Left lung (tissue), 10 donors: ENCODE data around the gene BMPR1A. TPM values are rescaled to one million over a fixed set of nuclear protein-coding genes. Genes with fewer than 3 reads are reported as not detected.
A peak's percentile ranks its signal among the peaks of the same experiment; 100 is the strongest.

Experiments used
- ATAC-seq: fragments of 200-7000 bp; cut with Tn5 transposase; one replicate; pipeline ENCODE4 v1.9.1; 2020; ENCODE audit warnings: moderate library complexity
- DNase-seq, 4 donors: peaks; one replicate each; pipeline ENCODE4 v3.0.0-alpha.2; 2013 to 2020
- H3K27ac ChIP-seq, 2 donors: fragments of 200-600 bp; sonication (generic) in 1 of 2; one replicate each; pipeline versions ENCODE4 v1.5.0 to v1.8.0; 2020 to 2021
- H3K27me3 ChIP-seq, 2 donors: fragments of 200-600 bp; sonication (generic) in 1 of 2; one replicate each; pipeline versions ENCODE4 v1.5.0 to v1.8.0; 2020 to 2021
- H3K36me3 ChIP-seq, 2 donors: fragments of 200-600 bp; sonication (generic) in 1 of 2; one replicate each; pipeline versions ENCODE4 v1.5.0 to v1.8.0; 2020 to 2021
- H3K4me1 ChIP-seq, 2 donors: fragments of 200-600 bp; one replicate each; pipeline ENCODE4 v1.8.0; 2021
- H3K4me3 ChIP-seq, 2 donors: fragments of 200-600 bp; sonication (generic) in 1 of 2; one replicate each; pipeline versions ENCODE4 v1.5.0 to v1.8.0; 2020 to 2021; ENCODE audit warnings: mild to moderate bottlenecking in 1 of 2
- H3K9me3 ChIP-seq, 2 donors: fragments of 200-600 bp; sonication (generic) in 1 of 2; one replicate each; pipeline versions ENCODE4 v1.5.0 to v1.8.0; 2020 to 2021
- intact Hi-C, 2 donors: fragments of 100-400 bp; cut with DNase I; formaldehyde crosslinking; loops; one replicate each; pipeline versions ENCODE4 v1.11.2 to v1.14.2; 2022
- polyA plus RNA-seq, 6 donors: library from polyadenylated mRNA; unstranded; fragments of 120-200 nt; gene quantifications; one replicate each; pipeline ENCODE4 v1.2.1, GENCODE V29; 2013; ENCODE audit not compliant: insufficient read length in 6 of 6
- total RNA-seq, 2 donors: library from RNA; stranded (reverse); fragmentation: NEBNext Ultra II Directional; extraction: Animal tissue kit (Norgen Biotek cat#: 25700); gene quantifications; one replicate each; pipeline ENCODE4 v1.2.1, GENCODE V29; 2021
- TF ChIP-seq, protein P1 (sequence below), 2 donors: fragments of 200-600 bp; sonication (generic) in 1 of 2; IDR thresholded peaks; one replicate each; pipeline versions ENCODE4 v1.5.0 to v1.8.0; 2021; ENCODE audit warnings: antibody characterized with exemption in 2 of 2
- donor health status: DM: no; HTN: yes; CAD: no.
- donor health status: DM: no; HTN: no; CAD: no.

The BMPR1A gene
- total and polyA plus RNA-seq, 8 donors: 33.4 to 87.2 (median 72.9) TPM

DNA sequence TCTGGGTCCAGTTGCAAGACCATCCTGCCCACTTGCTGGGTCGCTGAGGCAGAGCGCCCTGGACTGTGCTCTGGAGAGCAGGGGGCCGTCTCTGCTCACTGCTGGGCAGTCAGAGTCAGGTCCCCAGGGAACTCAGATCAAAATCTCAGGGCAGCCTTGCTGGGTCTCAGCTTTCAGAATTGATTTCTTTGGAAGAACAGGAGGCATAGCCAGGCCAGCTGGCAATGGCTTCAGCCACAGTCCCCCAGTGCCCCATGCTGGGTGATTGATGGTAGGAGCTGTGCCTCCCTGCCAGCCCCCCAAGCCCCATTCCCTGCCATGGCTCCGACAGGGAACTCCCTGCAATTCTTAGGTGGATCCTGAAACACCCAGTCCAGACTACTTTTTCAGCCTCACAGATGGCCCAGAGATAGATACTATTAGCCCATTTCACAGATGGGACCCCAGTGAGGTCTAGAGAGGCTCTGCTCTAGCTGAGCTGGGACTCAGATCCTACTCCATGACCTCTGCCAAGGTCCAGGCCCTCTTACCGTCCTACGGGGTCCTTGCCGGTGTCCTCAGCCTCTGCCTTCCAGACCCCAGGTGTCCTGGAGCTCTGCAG, 200.5 kb downstream of the BMPR1A start:
- intact Hi-C loops: loop anchor here in 1 of 2 donors (10.0 kb wide), 1 partner anchor 148 kb away; no protein-coding TSS in a partner anchor
- no peak for ATAC-seq

DNA sequence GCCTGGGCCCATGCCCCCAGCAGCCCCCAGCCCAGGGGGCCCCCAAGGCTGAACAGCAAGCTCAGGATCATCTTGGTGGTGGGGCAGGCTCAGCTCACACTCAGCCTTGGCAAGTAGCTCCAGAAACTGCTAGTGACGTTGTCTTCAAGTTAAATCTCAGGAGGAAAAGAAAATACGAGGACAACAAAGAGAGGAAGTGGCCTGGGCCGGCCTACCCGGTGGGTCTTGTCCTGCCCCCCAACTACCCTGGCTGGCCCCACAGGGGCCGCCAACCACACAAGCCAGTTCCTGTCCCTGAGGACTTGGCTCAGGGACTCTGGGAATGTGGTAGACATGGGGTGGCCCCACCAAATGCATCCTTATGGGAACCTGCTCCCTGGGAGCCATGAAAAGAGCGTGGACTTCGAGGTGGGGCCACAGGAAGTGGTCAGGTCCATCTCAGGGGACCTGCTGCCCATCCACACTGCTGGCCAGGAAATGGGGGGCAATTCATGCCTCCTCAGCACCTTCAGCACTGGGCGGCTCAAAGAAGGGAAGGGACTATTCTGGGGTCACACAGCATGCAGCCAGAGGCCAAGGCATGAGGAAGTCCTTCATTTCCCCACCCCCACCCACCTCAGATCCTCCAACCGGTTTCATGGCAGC, 201.2 kb downstream of the BMPR1A start, which contains the start of gene MMRN2:
MMRN2 (minus strand) TSS at position 145 of the 645 bp plus-strand sequence; CDS start at position 71, 74 bp downstream.
- peak within 1 kb of the TSS; percentile 54 to 64 for H3K27ac ChIP-seq
- intact Hi-C loops: loop anchor here in 1 of 2 donors (10.0 kb wide), 1 partner anchor 147 kb away; no protein-coding TSS in a partner anchor
- peaks cover 0 to 8% of the 10 kb centered on the region in 2 donors for H3K9me3 ChIP-seq
- H3K4me3 ChIP-seq: peak within 1 kb of the TSS in 1 of 2 donors; percentile 41
- H3K4me1 ChIP-seq: peaks cover 22 to 37% of the 10 kb centered on the region in 2 donors
- peaks cover 0 to 4% of the 10 kb centered on the region in 2 donors for H3K27me3 ChIP-seq
- ATAC-seq (no peak), DNase-seq (no peak)
- H3K36me3 ChIP-seq: no peaks in the 10 kb centered on the region
- TF ChIP-seq, protein P1, sequence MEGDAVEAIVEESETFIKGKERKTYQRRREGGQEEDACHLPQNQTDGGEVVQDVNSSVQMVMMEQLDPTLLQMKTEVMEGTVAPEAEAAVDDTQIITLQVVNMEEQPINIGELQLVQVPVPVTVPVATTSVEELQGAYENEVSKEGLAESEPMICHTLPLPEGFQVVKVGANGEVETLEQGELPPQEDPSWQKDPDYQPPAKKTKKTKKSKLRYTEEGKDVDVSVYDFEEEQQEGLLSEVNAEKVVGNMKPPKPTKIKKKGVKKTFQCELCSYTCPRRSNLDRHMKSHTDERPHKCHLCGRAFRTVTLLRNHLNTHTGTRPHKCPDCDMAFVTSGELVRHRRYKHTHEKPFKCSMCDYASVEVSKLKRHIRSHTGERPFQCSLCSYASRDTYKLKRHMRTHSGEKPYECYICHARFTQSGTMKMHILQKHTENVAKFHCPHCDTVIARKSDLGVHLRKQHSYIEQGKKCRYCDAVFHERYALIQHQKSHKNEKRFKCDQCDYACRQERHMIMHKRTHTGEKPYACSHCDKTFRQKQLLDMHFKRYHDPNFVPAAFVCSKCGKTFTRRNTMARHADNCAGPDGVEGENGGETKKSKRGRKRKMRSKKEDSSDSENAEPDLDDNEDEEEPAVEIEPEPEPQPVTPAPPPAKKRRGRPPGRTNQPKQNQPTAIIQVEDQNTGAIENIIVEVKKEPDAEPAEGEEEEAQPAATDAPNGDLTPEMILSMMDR (IDR thresholded peaks at IDR 0.05): no peak

More for the DNA sequence above, 200.5 kb downstream of the BMPR1A start:
- Histone ChIP-seq H3K36me3 (no peaks in the 10 kb centered on the region), H3K4me3 (peak overlapping the region in 1 of 2 donors; percentile 41), H3K27me3 (peaks cover 0 to 4% of the 10 kb centered on the region in 2 donors), H3K9me3 (peaks cover 0 to 14% of the 10 kb centered on the region in 2 donors), H3K4me1 (peaks cover 22 to 37% of the 10 kb centered on the region in 2 donors), H3K27ac (peak overlapping the region; percentile 54 to 64)
- DNase-seq: no peak
- TF ChIP-seq, protein P1 (IDR thresholded peaks at IDR 0.05): no peak

DNA sequence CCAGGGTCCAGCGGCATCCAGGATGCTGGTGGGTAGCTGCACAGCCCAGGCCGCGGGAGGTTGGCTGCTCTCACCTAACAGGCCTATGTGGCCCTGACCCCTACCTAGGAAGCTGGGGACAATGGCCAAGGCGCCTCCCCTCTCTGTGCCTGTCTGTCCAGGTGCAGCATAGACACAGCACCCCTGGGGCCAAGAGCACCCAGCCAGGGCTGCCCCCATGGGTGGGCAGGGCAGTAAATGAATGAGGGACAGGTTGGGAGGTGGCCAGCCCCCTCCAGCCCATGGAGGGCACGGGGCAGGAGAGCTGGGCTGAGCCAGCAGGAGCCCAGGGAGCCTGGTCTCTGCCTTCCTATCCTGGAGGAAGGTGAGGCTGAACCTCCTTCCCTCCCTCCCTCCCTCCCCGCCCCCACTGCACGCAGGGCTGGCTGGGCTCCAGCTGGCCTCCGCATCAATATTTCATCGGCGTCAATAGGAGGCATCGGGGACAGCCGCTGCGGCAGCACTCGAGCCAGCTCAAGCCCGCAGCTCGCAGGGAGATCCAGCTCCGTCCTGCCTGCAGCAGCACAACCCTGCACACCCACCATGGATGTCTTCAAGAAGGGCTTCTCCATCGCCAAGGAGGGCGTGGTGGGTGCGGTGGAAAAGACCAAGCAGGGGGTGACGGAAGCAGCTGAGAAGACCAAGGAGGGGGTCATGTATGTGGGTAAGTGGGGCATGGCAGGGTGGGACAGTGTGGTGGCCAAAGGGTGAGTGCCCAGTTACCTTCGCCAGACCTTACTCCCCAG, 201.9 kb downstream of the BMPR1A start, which contains the start of gene SNCG:
SNCG (plus strand) TSS at position 484 of the 785 bp plus-strand sequence; CDS start at position 583, 99 bp downstream.
- DNase-seq: peak in 1 of 4 donors; percentile 71
- intact Hi-C loops: loop anchor here in 1 of 2 donors (10.0 kb wide), 1 partner anchor 146 kb away; no protein-coding TSS in a partner anchor
- no peak for ATAC-seq
- Histone ChIP-seq H3K4me1 (peaks cover 22 to 37% of the 10 kb centered on the region in 2 donors), H3K4me3 (peak within 1 kb of the TSS in 1 of 2 donors; percentile 41), H3K27ac (peak within 1 kb of the TSS; percentile 54 to 64), H3K27me3 (peaks cover 0 to 4% of the 10 kb centered on the region in 2 donors), H3K36me3 (no peaks in the 10 kb centered on the region), H3K9me3 (peaks cover 0 to 2% of the 10 kb centered on the region in 2 donors)
- TF ChIP-seq, protein P1 (IDR thresholded peaks at IDR 0.05): no peak

DNA sequence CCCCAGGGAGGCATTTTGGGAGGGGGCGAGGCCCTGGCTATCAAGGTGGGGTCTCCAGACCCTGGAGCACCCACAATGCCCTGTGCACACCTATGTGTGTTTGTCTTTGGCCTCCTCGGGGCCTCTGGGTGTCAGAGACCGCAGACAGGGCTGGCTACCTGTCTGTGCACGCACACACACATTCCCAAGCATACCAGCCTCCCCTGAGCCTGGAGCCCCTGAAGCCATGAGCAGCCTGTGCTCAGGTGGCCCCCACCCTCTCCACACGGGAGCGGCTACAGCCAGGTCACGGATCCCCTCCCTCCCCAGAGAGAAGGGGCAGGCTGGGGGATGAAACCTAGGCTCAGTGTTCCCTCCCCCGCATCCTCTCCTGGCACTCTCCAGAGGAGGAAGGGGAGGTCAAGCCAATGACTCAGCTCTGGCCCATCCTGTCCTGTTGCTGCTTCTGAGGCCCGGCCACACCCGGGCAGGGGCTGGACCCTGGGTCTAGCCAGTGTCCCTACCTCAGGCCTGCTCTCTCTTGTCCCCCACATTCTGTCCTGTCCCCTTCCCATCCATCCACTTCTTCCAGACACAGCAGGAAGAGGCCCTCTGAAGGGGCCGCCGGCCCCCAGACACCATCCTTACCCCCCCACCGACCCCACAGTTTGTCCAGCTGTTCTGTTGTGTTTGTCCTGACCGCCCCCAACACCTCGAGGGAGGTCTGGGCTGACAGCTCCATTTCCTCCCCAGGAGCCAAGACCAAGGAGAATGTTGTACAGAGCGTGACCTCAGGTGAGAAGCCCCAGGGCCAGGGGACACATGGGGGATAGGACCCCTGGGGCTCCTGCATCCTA, 202.7 kb downstream of the BMPR1A start:
- Histone ChIP-seq H3K27ac (peak overlapping the region; percentile 44 to 64), H3K27me3 (peaks cover 0 to 4% of the 10 kb centered on the region in 2 donors), H3K4me3 (peak overlapping the region in 1 of 2 donors; percentile 41), H3K4me1 (peaks cover 22 to 37% of the 10 kb centered on the region in 2 donors), H3K36me3 (no peaks in the 10 kb centered on the region), H3K9me3 (no peaks in the 10 kb centered on the region)
- no peak for DNase-seq
- intact Hi-C loops: loop anchor here in 1 of 2 donors (10.0 kb wide), 1 partner anchor 146 kb away; no protein-coding TSS in a partner anchor
- peak; percentile 64 for ATAC-seq
- TF ChIP-seq, protein P1 (IDR thresholded peaks at IDR 0.05): no peak
